Endothelial cell of umbilical vein (primary cell): Measurements from ENCODE around the gene PSMB4. TPM values are rescaled to one million over a fixed set of nuclear protein-coding genes. Genes with fewer than 3 reads are reported as not detected.

ENCODE experiments used
- BruUV-seq: library from RNA; stranded (reverse); fragments of 400-500 nt; replicated peaks from 2 replicates; lab custom pipeline; 2021; lab: Mats Ljungman, UMichigan
- CTCF ChIA-PET: fragments of 300-600, 350-600 bp; sonication (Branson Sonifier 250); formaldehyde crosslinking; loops from one replicate; lab custom pipeline; 2021; ENCODE audit warnings: antibody characterized with exemption, inconsistent platforms; lab: Charles Lee
- POLR2A ChIA-PET: fragments of 300-600, 350-600 bp; sonication (Branson Sonifier 250); formaldehyde crosslinking; loops from one replicate; lab custom pipeline; 2021; ENCODE audit warnings: antibody characterized with exemption, inconsistent platforms; lab: Charles Lee
- DNase-seq: peaks from one replicate; pipeline ENCODE4 v3.0.0-alpha.2; 2011; ENCODE audit warnings: low read depth, low spot score
- FAIRE-seq: peaks from 2 replicates; lab custom pipeline; 2011; peaks lifted over from hg19 to GRCh38; lab: Jason Lieb, UNC
- H2AFZ ChIP-seq: 2 replicates; pipeline ENCODE4 v1.6.0; 2012; ENCODE audit warnings: low read depth, low read length, control low read depth, inconsistent platforms
- H3K27ac ChIP-seq: 2 replicates; pipeline ENCODE4 v1.5.1; 2011; ENCODE audit warnings: low read depth, mild to moderate bottlenecking, control low read depth, low read length, moderate library complexity; ENCODE audit not compliant: insufficient read depth
- H3K27me3 ChIP-seq, 2 experiments: 2 replicates each; pipeline versions ENCODE4 v1.6.0 to v1.6.1; 2011; ENCODE audit warnings: low read length in 2 of 2, mixed read lengths in 1 of 2; ENCODE audit not compliant: control insufficient read depth in 2 of 2, insufficient read depth in 2 of 2
- H3K36me3 ChIP-seq, 2 experiments: 2 replicates in 1 of 2; 3 replicates in 1 of 2; pipeline ENCODE4 v1.5.1; 2011; ENCODE audit warnings: low read length in 2 of 2, mild to moderate bottlenecking in 1 of 2, moderate library complexity in 1 of 2; ENCODE audit not compliant: control insufficient read depth in 2 of 2, insufficient read depth in 2 of 2; ENCODE audit errors: extremely low read depth in 1 of 2
- H3K4me1 ChIP-seq: 3 replicates; pipeline ENCODE4 v1.5.1; 2011; ENCODE audit warnings: mild to moderate bottlenecking, low read length; ENCODE audit not compliant: control insufficient read depth, insufficient read depth; ENCODE audit errors: extremely low read depth
- H3K4me2 ChIP-seq: 2 replicates; pipeline ENCODE4 v1.6.1; 2011; ENCODE audit warnings: low read length, control low read depth, mixed read lengths; ENCODE audit not compliant: insufficient read depth
- H3K4me3 ChIP-seq, 3 experiments: fragments of 200-600 bp in 1 of 3; sonication (generic), shearing (Covaris generic) in 1 of 3; replicated peaks in 1 of 3; 2 replicates each; pipeline ENCODE4 v1.5.1; 2011 to 2016; ENCODE audit warnings: control low read depth in 3 of 3, low read length in 3 of 3, mild to moderate bottlenecking in 2 of 3, inconsistent platforms in 1 of 3, low read depth in 1 of 3, moderate library complexity in 1 of 3; ENCODE audit not compliant: insufficient read depth in 1 of 3
- H3K79me2 ChIP-seq: 2 replicates; pipeline ENCODE4 v1.6.0; 2012; ENCODE audit warnings: low read length, inconsistent platforms; ENCODE audit not compliant: control insufficient read depth, insufficient read depth
- H3K9ac ChIP-seq: replicated peaks from 2 replicates; pipeline ENCODE3; 2011; ENCODE audit warnings: low read length, control low read depth; ENCODE audit not compliant: insufficient read depth; ENCODE audit errors: extremely low read depth
- H3K9me1 ChIP-seq: replicated peaks from 3 replicates; pipeline ENCODE4 v1.6.0; 2011; ENCODE audit warnings: mild to moderate bottlenecking, low read length; ENCODE audit not compliant: control insufficient read depth, insufficient read depth; ENCODE audit errors: extremely low read depth
- H3K9me3 ChIP-seq: replicated peaks from 2 replicates; pipeline ENCODE4 v1.5.1; 2012; ENCODE audit warnings: low read length, inconsistent platforms; ENCODE audit not compliant: control insufficient read depth, insufficient read depth
- H4K20me1 ChIP-seq: replicated peaks from 2 replicates; pipeline ENCODE3; 2011; ENCODE audit warnings: mild to moderate bottlenecking, low read length; ENCODE audit not compliant: control insufficient read depth, insufficient read depth; ENCODE audit errors: extremely low read depth
- EZH2 ChIP-seq: IDR thresholded peaks from 2 replicates; pipeline ENCODE4 v1.6.1; 2012; ENCODE audit warnings: borderline replicate concordance, low read depth, mild to moderate bottlenecking, moderate library complexity, low read length, inconsistent platforms; ENCODE audit not compliant: severe bottlenecking
- GATA2 ChIP-seq: IDR thresholded peaks from 2 replicates; pipeline ENCODE4 v1.7.0; 2011; ENCODE audit warnings: low read depth, mild to moderate bottlenecking, moderate library complexity, mixed read lengths, low read length; ENCODE audit not compliant: insufficient read length, insufficient read depth
- JUN ChIP-seq: IDR thresholded peaks from 2 replicates; pipeline ENCODE4 v1.6.1; 2011; ENCODE audit warnings: borderline replicate concordance, low read depth; ENCODE audit not compliant: insufficient read length, insufficient read depth
- MYC ChIP-seq: IDR thresholded peaks from one replicate; pipeline ENCODE4 v1.6.1; 2011; ENCODE audit warnings: mild to moderate bottlenecking, low read depth, low read length
- POLR2A ChIP-seq: IDR thresholded peaks from 2 replicates; pipeline ENCODE4 v1.6.1; 2012; ENCODE audit warnings: low read depth, mild to moderate bottlenecking, control low read depth, low read length
- POLR2AphosphoS5 ChIP-seq: IDR thresholded peaks from 2 replicates; pipeline ENCODE4 v1.6.1; 2012; ENCODE audit warnings: low read depth, mild to moderate bottlenecking, control low read depth, low read length, moderate library complexity; ENCODE audit not compliant: insufficient read depth
- dilution Hi-C: fragments of 300-500 bp; cut with MboI; formaldehyde crosslinking; loops from one replicate; pipeline ENCODE4 v1.15.0; 2019; ENCODE audit warnings: low sequenced_read_pairs; ENCODE audit not compliant: extremely low pct_ligation_motif_present
- intact Hi-C: fragments of 100-400 bp; cut with micrococcal nuclease; formaldehyde crosslinking; loops from one replicate; pipeline ENCODE4 v1.10.0; 2022
- polyA plus RNA-seq, 4 experiments: library from polyadenylated mRNA; depleted of rRNA in 3 of 4; stranded (reverse) in 3 of 4; unstranded in 1 of 4; fragments of >200 nt; gene quantifications; 2 replicates each; pipeline versions ENCODE4 v1.2.1 to v1.2.3, GENCODE V29; 2011 to 2012; ENCODE audit warnings: missing spikeins in 1 of 4
- total RNA-seq: library from RNA; stranded (reverse); gene quantifications from 2 replicates; pipeline ENCODE4 v1.2.3, GENCODE V29; 2021
- TF ChIP-seq, protein P1 (sequence below), 2 donors: IDR thresholded peaks; 1 replicate in 1 of 2; 2 replicates in 1 of 2; pipeline ENCODE4 v1.5.1; 2011; ENCODE audit warnings: low read length in 2 of 2, mild to moderate bottlenecking in 2 of 2, moderate library complexity in 2 of 2, control low read depth in 1 of 2, inconsistent platforms in 1 of 2, low read depth in 1 of 2; ENCODE audit not compliant: insufficient read depth in 1 of 2; ENCODE audit errors: extremely low read depth in 1 of 2
- TF ChIP-seq, protein P2 (sequence below): IDR thresholded peaks from 2 replicates; pipeline ENCODE4 v1.6.1; 2011; ENCODE audit not compliant: insufficient read depth, insufficient read length

PSMB4 gene
- total and polyA plus RNA-seq, 2 donors (not counting 3 experiments of a cell fraction or from before 2014, with no cell fraction given): 335 to 835 TPM

DNA sequence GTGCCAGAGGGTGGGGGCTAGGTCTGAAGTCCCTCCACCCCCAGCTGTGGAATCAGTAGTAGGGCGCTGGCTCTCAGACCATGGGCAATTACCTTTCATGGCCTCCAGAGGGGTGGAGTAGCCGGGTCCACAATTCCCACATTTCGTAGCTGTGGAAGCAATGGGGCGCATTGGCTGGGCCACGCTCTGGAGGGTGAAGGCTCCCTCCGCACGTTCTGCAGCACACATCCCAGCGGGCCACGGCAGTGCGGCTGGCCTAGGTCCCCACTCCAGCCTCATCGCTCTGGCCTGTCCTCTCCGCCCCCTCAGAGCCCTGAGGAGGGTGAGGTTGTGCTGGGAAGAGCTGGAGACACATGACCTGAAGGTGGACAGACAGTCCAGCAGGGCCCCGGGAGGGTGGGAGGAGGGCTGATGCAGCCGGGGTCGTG is 29.7 kb upstream of the PSMB4 start:
- H3K9me3 ChIP-seq: no peaks in the 10 kb centered on the region
- no peak overlapping the region for H2AFZ ChIP-seq
- no peak overlapping the region for H3K27ac ChIP-seq
- BruUV-seq: no TSS peak
- dilution Hi-C loops (no loop called here), intact Hi-C loops (no loop called here)
- DNase-seq (no peak), FAIRE-seq (no peak)
- no peak overlapping the region for H3K9ac ChIP-seq
- no peak overlapping the region for H3K4me2 ChIP-seq
- H3K36me3 ChIP-seq: no peaks in the 10 kb centered on the region
- H3K79me2 ChIP-seq: no peaks in the 10 kb centered on the region
- TF ChIP-seq MYC: no peak
- TF ChIP-seq EZH2: no peak
- no peak for TF ChIP-seq POLR2A
- TF ChIP-seq, protein P1, sequence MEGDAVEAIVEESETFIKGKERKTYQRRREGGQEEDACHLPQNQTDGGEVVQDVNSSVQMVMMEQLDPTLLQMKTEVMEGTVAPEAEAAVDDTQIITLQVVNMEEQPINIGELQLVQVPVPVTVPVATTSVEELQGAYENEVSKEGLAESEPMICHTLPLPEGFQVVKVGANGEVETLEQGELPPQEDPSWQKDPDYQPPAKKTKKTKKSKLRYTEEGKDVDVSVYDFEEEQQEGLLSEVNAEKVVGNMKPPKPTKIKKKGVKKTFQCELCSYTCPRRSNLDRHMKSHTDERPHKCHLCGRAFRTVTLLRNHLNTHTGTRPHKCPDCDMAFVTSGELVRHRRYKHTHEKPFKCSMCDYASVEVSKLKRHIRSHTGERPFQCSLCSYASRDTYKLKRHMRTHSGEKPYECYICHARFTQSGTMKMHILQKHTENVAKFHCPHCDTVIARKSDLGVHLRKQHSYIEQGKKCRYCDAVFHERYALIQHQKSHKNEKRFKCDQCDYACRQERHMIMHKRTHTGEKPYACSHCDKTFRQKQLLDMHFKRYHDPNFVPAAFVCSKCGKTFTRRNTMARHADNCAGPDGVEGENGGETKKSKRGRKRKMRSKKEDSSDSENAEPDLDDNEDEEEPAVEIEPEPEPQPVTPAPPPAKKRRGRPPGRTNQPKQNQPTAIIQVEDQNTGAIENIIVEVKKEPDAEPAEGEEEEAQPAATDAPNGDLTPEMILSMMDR (IDR thresholded peaks at IDR 0.05; ENCODE audit: extremely low read depth in 1 of 2, insufficient read depth in 1 of 2, low read depth in 1 of 2, low read length in 2 of 2): no peak
- TF ChIP-seq JUN: no peak
- TF ChIP-seq, protein P2, sequence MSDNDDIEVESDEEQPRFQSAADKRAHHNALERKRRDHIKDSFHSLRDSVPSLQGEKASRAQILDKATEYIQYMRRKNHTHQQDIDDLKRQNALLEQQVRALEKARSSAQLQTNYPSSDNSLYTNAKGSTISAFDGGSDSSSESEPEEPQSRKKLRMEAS: no peak
- no peak for TF ChIP-seq GATA2
- TF ChIP-seq POLR2AphosphoS5: no peak
- CTCF ChIA-PET: interaction anchor here (0.8 to 2.0 kb wide), 3 partner anchors 14 to 29 kb away, joined by 4 to 10 read pairs (median 5); no protein-coding TSS in a partner anchor
- no peaks in the 10 kb centered on the region for H3K27me3 ChIP-seq
- H3K4me3 ChIP-seq: no peak overlapping the region
- H4K20me1 ChIP-seq: no peaks in the 10 kb centered on the region
- H3K9me1 ChIP-seq: no peaks in the 10 kb centered on the region
- POLR2A ChIA-PET: interaction anchor here (0.6 kb wide), 1 partner anchor 90 kb away, joined by 3 read pairs; the partner anchor contains the start of gene POGZ
- peaks cover 8% of the 10 kb centered on the region for H3K4me1 ChIP-seq
